ENCODE data around the gene SH2B2.

The SH2B2 gene

GRCh38 chr7:102260856-102261255 is 25.8 kb upstream of the SH2B2 start:
- TF ChIP-seq, protein P1, sequence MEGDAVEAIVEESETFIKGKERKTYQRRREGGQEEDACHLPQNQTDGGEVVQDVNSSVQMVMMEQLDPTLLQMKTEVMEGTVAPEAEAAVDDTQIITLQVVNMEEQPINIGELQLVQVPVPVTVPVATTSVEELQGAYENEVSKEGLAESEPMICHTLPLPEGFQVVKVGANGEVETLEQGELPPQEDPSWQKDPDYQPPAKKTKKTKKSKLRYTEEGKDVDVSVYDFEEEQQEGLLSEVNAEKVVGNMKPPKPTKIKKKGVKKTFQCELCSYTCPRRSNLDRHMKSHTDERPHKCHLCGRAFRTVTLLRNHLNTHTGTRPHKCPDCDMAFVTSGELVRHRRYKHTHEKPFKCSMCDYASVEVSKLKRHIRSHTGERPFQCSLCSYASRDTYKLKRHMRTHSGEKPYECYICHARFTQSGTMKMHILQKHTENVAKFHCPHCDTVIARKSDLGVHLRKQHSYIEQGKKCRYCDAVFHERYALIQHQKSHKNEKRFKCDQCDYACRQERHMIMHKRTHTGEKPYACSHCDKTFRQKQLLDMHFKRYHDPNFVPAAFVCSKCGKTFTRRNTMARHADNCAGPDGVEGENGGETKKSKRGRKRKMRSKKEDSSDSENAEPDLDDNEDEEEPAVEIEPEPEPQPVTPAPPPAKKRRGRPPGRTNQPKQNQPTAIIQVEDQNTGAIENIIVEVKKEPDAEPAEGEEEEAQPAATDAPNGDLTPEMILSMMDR (IDR thresholded peaks at IDR 0.05; ENCODE audit: low read depth, low read length): no peak
- DNase-seq (ENCODE audit: low read depth): no peak
- H3K4me3 ChIP-seq (ENCODE audit: low read depth, low read length): no peak overlapping the region

- H3K4me3 ChIP-seq (ENCODE audit: low read depth, low read length): no peak overlapping the region
- TF ChIP-seq POLR2A (IDR thresholded peaks at IDR 0.05; ENCODE audit: extremely low read depth, insufficient read length) (no peak), MYC (IDR thresholded peaks at IDR 0.05; ENCODE audit: low read depth, low read length) (no peak)
- TF ChIP-seq, protein P2, sequence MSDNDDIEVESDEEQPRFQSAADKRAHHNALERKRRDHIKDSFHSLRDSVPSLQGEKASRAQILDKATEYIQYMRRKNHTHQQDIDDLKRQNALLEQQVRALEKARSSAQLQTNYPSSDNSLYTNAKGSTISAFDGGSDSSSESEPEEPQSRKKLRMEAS (IDR thresholded peaks at IDR 0.05; ENCODE audit: low read depth, low read length): no peak
- DNase-seq (ENCODE audit: low read depth): no peak
Observed at GRCh38 chr7:102261451-102261850, 25.2 kb upstream of the SH2B2 start.

- H3K4me3 ChIP-seq (ENCODE audit: low read depth, low read length): no peak overlapping the region
- TF ChIP-seq, protein P2 (IDR thresholded peaks at IDR 0.05; ENCODE audit: low read depth, low read length): no peak
- no peak for TF ChIP-seq POLR2A (IDR thresholded peaks at IDR 0.05; ENCODE audit: extremely low read depth, insufficient read length)
- TF ChIP-seq, protein P1 (IDR thresholded peaks at IDR 0.05; ENCODE audit: low read depth, low read length): no peak
- no peak for TF ChIP-seq MYC (IDR thresholded peaks at IDR 0.05; ENCODE audit: low read depth, low read length)
- no peak for DNase-seq (ENCODE audit: low read depth)
Observed at GRCh38 chr7:102262546-102262945, 24.1 kb upstream of the SH2B2 start.

DNA sequence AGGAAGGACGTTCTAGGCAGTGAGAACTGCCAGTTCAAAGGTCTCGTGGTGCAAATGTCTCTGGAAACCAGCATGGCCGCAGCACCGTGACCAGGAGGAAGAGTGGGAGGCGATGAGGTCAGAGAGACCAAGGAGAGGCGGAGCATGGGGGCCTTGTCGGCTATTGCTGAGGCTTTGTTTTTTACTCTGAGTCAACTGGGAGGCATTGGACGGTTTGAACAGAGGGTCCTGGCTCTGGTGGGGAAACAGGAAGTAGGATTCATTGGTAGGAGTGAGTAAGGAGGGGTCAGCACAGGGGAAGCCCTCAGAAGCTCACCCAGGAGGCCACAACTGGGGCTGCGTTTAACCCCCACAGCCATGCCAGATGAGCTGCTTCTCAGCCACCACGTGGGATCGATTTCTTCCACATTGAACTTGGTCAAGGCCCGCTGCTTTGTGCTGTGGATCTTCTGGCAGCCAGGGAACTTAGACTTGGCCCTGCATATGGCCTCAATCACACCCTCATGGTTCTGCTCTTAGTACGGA is 22.2 kb upstream of the SH2B2 start:
- DNase-seq (ENCODE audit: low read depth): peak; percentile 83
- no peak overlapping the region for H3K4me3 ChIP-seq (ENCODE audit: low read depth, low read length)
- TF ChIP-seq POLR2A (IDR thresholded peaks at IDR 0.05; ENCODE audit: extremely low read depth, insufficient read length): no peak
- TF ChIP-seq, protein P2 (IDR thresholded peaks at IDR 0.05; ENCODE audit: low read depth, low read length): no peak
- TF ChIP-seq, protein P1 (IDR thresholded peaks at IDR 0.05; ENCODE audit: low read depth, low read length): no peak
- no peak for TF ChIP-seq MYC (IDR thresholded peaks at IDR 0.05; ENCODE audit: low read depth, low read length)

GRCh38 chr7:102266541-102266940 is 20.1 kb upstream of the SH2B2 start:
- TF ChIP-seq MYC (IDR thresholded peaks at IDR 0.05; ENCODE audit: low read depth, low read length) (no peak), POLR2A (IDR thresholded peaks at IDR 0.05; ENCODE audit: extremely low read depth, insufficient read length) (no peak)
- TF ChIP-seq, protein P1 (IDR thresholded peaks at IDR 0.05; ENCODE audit: low read depth, low read length): no peak
- TF ChIP-seq, protein P2 (IDR thresholded peaks at IDR 0.05; ENCODE audit: low read depth, low read length): no peak
- no peak for DNase-seq (ENCODE audit: low read depth)
- H3K4me3 ChIP-seq (ENCODE audit: low read depth, low read length): no peak overlapping the region

GRCh38 chr7:102268635-102269034 is 18.0 kb upstream of the SH2B2 start:
- no peak overlapping the region for H3K4me3 ChIP-seq (ENCODE audit: low read depth, low read length)
- TF ChIP-seq, protein P1 (IDR thresholded peaks at IDR 0.05; ENCODE audit: low read depth, low read length): no peak
- TF ChIP-seq, protein P2 (IDR thresholded peaks at IDR 0.05; ENCODE audit: low read depth, low read length): no peak
- TF ChIP-seq MYC (IDR thresholded peaks at IDR 0.05; ENCODE audit: low read depth, low read length): no peak
- DNase-seq (ENCODE audit: low read depth): no peak

All from NB4 (cell line).